NCI-H748 (cell line): ENCODE results near the gene METTL23.
"Not testable (repeated sequence)": the region's sequence is repeated elsewhere in the genome, so short reads cannot be mapped to it uniquely, and the experiment has no call there.

Experiments
- DNase-seq: peaks from one replicate; lab custom pipeline; 2025; ENCODE audit not compliant: unreplicated experiment; lab: John Stamatoyannopoulos, UW

The METTL23 gene

GRCh38 chr17:76695059-76695831, 31.4 kb upstream of the METTL23 start:
- no peak for DNase-seq

DNA sequence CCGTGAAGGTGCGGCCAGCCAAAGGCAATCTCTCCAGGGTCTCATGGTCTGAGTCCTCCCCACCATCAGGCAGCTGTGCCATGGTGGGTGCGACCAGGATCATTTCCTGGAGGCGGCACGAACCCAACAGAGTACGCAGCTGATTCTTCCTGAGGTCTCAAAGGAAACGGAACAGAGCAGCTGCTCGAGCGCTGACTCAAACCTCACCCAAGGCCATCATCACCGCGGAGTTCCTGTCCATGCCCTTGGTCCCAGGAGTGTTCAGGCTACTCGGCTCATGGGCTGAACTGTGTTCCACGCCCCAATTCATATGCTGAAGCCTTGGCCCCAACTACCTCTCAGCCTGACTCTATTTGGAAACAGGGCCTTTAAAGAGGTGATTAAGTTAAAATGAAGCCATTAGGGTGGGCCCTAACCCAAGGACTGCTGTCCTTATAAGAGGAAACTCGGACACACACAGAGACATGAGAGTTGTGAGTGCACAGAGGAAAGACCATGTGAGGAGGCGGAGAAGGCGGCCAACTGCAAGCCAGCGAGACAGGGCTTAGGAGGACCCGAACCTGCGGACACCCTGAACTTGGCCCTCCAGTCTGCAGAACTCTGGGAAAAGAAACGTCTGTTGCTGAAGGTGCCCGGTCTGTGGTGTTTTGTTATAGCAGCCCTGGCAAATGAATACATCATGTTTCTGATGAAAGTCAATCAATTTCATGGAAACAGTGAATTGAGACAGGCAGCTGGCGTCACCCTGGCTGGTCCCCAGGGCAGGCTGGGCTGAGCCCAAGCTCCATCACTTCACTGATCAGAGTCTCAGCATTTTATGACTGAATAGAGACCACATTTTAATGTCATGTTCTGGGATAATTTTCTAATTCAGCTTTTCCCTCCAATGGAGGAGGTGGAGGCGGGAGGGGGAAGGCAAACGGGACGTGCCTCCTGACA, 29.6 kb upstream of the METTL23 start:
- no peak for DNase-seq

DNA sequence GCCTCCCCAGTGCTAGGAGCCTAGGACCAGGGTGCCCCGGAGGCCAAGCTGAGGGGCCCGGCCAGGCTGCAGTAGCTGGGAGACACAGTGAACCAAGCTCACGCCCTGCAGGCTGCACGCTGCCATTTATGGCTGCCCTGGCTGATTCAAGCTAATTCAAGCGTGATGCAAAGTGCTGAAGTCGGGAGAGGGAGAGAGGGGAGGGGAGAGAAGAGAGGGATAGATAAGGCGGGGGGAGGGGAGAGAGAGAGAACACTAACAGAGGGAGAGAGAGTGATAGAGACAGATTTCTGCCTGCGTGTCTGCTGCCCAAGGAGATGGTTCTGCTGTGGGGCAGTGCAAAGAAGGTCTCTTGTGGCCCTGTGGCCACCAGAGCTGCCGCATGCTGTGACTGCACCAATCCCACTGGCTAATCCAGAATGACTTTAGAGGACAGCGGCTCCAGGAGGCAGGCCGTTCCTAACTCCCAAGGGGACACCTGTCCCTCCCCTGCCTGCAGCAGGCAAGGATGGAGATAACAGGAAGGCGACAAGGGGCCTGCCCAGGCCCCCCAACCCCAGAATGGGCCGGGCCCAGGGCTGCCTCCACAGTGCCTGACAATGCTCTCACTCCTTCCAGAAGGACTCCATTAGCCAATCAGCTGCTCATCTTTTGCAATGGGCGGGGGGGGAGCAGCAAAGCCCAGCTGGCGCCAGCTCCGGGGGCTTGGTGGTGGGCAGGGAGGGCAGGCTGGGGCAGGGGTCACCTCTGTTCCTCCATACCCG, 28.8 kb upstream of the METTL23 start:
- DNase-seq, result no peak

GRCh38 chr17:76698466-76698977, 28.1 kb upstream of the METTL23 start:
- DNase-seq, result not testable (repeated sequence)

- DNase-seq, result no peak
These were observed 26.4 kb upstream of the METTL23 start for GRCh38 chr17:76700270-76700616.

- DNase-seq, result no peak
These were observed 25.8 kb upstream of the METTL23 start for GRCh38 chr17:76700617-76701470.

DNA sequence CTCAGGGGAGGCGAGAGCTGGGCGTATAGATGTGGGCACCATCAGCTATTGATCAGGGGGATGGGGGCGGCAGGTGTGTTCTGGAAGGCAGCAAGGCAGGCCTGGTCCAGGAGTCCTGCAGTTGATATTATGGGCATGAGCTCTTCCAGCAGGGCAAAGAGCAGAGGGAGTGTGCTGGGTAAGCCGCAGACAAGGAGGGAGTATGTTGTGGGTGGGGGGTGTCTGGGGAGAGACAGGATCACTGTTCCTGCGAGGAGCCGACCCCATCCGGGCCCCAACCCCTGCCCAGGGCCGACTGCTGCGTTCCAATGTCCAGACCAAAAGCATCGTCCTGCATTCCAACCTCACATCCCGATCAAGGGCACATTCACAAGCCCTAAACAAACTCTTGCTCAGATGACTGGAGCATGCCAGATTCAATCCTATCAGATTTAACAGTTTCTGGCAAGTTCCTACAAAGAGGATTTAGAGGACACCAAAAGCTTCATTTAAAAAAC, 25.1 kb upstream of the METTL23 start:
- DNase-seq, result no peak

- DNase-seq, result no peak
These were observed 24.6 kb upstream of the METTL23 start for GRCh38 chr17:76702076-76702475.

- DNase-seq, result no peak
These were observed 23.6 kb upstream of the METTL23 start for GRCh38 chr17:76702941-76703637.

GRCh38 chr17:76704805-76705204, 21.8 kb upstream of the METTL23 start:
- DNase-seq, result no peak

DNA sequence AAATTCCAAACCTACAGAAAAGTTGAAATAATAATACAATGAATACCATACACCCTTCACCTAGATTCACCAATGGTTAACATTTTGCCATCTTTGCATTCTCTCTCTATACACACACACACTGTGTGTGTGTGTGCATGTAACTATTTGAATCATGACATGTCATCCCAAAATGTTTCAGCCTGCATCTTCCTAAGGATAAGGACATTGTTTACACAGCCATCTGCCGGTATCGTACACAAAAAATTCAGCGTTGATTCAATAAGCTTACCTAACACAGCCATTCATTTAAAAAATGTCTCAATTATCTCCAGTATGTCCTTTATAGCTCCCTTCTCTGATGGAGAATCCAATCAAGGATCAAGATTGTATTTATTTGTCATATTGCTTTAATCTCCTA, 19.8 kb upstream of the METTL23 start:
- no peak for DNase-seq

GRCh38 chr17:76707985-76708807, 18.4 kb upstream of the METTL23 start:
- no peak for DNase-seq

DNA sequence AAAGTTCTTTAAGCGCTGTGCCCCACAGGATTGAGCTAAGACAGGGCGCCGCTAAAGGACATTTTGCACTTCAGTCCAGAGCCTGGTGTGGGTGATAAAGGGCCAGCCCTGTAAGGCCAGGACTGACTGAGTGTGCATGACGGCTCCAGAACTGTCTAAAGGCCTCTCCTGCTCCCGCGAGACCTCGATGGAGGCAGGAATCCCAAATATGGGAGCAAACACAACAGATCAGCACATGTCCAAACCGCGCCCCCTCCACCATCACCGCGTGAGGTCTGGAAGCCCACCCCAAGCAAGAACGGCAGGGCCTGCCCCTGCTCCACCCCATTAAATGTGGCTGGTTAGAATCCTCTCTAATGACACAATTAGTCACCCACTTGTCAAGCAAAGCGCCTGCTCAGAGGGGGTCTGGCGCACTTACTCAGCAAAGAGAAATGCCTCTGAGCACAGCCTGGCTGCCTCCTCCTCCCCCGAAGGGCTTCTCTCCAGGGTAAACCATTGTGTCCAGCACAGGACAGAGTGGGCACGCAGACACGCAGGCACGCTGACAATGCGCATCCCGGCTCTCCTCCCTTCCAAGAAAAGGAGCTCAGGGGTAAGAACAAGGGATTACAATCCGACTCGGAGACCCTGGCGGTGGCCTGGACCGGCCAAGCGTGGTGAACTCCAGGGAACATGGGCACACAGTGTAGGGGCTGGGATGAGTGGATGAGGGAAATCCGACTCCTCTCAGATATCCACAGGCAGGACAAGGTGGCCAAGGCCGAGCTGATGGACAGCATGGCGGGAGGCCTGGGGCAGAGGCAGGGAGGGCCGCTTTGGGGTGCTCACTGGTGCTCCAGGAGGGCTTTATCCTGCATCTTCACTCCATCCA, 17.3 kb upstream of the METTL23 start:
- DNase-seq, result peak; percentile 49

- DNase-seq, result peak; percentile 12
These were observed 16.4 kb upstream of the METTL23 start for GRCh38 chr17:76709951-76710862.

DNA sequence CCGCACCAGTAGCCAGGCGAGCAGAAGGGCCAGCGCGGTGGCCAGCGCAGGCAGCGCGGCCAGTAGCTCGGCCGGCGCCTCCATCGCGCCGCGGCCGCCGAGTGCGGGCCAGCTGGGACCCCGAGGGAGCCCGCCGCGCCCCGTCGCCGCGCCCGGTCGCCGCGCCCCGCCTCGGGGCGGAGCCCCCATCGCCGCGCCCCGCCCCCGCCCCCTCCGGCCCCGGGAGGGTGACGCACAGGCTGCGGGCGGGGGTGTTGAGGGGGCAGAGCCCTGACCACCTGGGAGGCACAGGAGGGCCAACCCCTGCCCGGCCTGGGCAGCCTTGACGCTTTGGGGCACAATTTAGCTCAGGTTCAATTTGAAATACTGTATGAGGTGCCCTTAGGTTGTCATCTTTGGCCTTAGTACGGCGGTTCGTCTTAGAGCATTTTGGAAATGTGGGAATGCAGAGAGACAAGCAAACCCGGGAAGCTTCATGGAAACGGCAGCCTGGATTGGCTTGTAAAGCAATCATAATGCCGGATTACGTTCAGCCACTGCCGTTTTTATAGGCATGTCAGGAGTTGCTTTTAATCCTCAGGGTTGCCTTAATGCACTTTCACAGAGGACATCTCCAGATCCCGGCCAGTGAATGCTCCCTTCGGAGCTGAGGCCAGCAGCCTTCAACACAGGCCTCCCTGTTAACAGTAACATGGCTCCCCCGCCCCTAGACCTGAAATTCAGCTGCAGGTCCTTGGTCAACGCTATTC, 15.6 kb upstream of the METTL23 start, which contains the start of gene MXRA7:
TSS of gene MXRA7 (minus strand) at position 103 of the 749 bp plus-strand sequence. CDS start at position 84, 19 bp downstream.
- DNase-seq, result peak; percentile 57

DNA sequence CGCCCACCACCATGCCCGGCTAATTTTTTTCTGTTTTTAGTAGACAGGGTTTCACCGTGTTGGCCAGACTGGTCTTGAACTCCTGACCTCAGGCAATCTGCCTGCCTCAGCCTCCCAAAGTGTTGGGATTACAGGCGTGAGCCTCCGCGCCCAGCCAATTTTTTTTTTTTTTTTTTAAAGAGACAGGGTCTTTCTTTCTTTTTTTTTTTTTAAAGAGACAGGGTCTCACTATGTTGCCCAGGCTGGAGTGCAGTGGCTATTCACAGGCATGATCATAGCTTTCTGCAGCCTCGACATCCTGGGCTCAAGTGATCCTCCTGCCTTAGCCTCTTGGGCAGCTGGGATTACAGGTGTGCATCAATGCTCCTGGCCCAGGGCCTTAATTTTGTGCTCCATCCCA, 14.3 kb upstream of the METTL23 start:
- not testable (repeated sequence) for DNase-seq
